Nephron (organoid): ENCODE measurements around the gene FBXL7.
A peak's percentile ranks its signal among the peaks of the same experiment; 100 is the strongest.

Source experiments
- H3K27ac Mint-ChIP-seq, 3 experiments: 2 replicates each; pipeline ENCODE4 v1.8.0; 2020; ENCODE audit warnings: mixed read lengths in 3 of 3, mild to moderate bottlenecking in 2 of 3, moderate library complexity in 1 of 3
- H3K27me3 Mint-ChIP-seq: 2 replicates; pipeline ENCODE4 v1.8.0; 2021; ENCODE audit warnings: low read depth, mild to moderate bottlenecking, moderate library complexity, mixed read lengths
- H3K36me3 Mint-ChIP-seq: 2 replicates; pipeline ENCODE4 v1.8.0; 2020; ENCODE audit warnings: low read depth, mixed read lengths
- H3K4me1 Mint-ChIP-seq: 2 replicates; pipeline ENCODE4 v1.8.0; 2020; ENCODE audit warnings: mixed read lengths
- H3K4me3 Mint-ChIP-seq, 3 experiments: 2 replicates each; pipeline ENCODE4 v1.8.0; 2020; ENCODE audit warnings: mild to moderate bottlenecking in 3 of 3, mixed read lengths in 3 of 3, moderate library complexity in 2 of 3
- H3K9me3 Mint-ChIP-seq: 2 replicates; pipeline ENCODE4 v1.8.0; 2020; ENCODE audit warnings: mixed read lengths
- CTCF ChIP-seq, 3 experiments: fragments of 200-600 bp; sonication (generic); IDR thresholded peaks; one replicate each; pipeline ENCODE4 v1.5.0; 2021; ENCODE audit warnings: antibody characterized with exemption in 3 of 3; ENCODE audit not compliant: unreplicated experiment in 3 of 3

The FBXL7 gene

GRCh38 chr5:15899481-15899880 is 399.5 kb downstream of the FBXL7 start:
- Mint-ChIP-seq H3K4me3 (no peak overlapping the region), H3K9me3 (no peaks in the 10 kb centered on the region), H3K4me1 (peaks cover 5% of the 10 kb centered on the region), H3K27ac (no peak overlapping the region), H3K36me3 (no peaks in the 10 kb centered on the region), H3K27me3 (no peaks in the 10 kb centered on the region)
- TF ChIP-seq CTCF (IDR thresholded peaks at IDR 0.05; ENCODE audit: unreplicated experiment in 3 of 3): no peak

GRCh38 chr5:15901151-15901550 is 401.2 kb downstream of the FBXL7 start:
- no peak for TF ChIP-seq CTCF (IDR thresholded peaks at IDR 0.05; ENCODE audit: unreplicated experiment in 3 of 3)
- H3K27ac Mint-ChIP-seq: no peak overlapping the region
- H3K4me1 Mint-ChIP-seq: peaks cover 5% of the 10 kb centered on the region
- H3K4me3 Mint-ChIP-seq: no peak overlapping the region
- no peaks in the 10 kb centered on the region for H3K27me3 Mint-ChIP-seq
- no peaks in the 10 kb centered on the region for H3K36me3 Mint-ChIP-seq
- no peaks in the 10 kb centered on the region for H3K9me3 Mint-ChIP-seq

GRCh38 chr5:15902066-15902465 is 402.1 kb downstream of the FBXL7 start:
- Mint-ChIP-seq H3K4me3 (no peak overlapping the region), H3K27me3 (no peaks in the 10 kb centered on the region), H3K27ac (no peak overlapping the region), H3K4me1 (peaks cover 5% of the 10 kb centered on the region), H3K36me3 (no peaks in the 10 kb centered on the region), H3K9me3 (no peaks in the 10 kb centered on the region)
- TF ChIP-seq CTCF (IDR thresholded peaks at IDR 0.05; ENCODE audit: unreplicated experiment in 3 of 3): no peak

GRCh38 chr5:15904899-15905830 is 405.2 kb downstream of the FBXL7 start:
- Mint-ChIP-seq H3K4me1 (peaks cover 5% of the 10 kb centered on the region), H3K27ac (no peak overlapping the region), H3K9me3 (no peaks in the 10 kb centered on the region), H3K4me3 (no peak overlapping the region), H3K36me3 (no peaks in the 10 kb centered on the region), H3K27me3 (no peaks in the 10 kb centered on the region)
- no peak for TF ChIP-seq CTCF (IDR thresholded peaks at IDR 0.05; ENCODE audit: unreplicated experiment in 3 of 3)

- Mint-ChIP-seq H3K4me3 (peak overlapping the region in 2 of 3 experiments; percentile 28 to 59), H3K4me1 (peaks cover 24% of the 10 kb centered on the region), H3K36me3 (peaks cover 4% of the 10 kb centered on the region), H3K9me3 (peaks cover 5% of the 10 kb centered on the region), H3K27me3 (no peaks in the 10 kb centered on the region), H3K27ac (peak overlapping the region; percentile 81 to 88 (median 82))
- TF ChIP-seq CTCF (IDR thresholded peaks at IDR 0.05; ENCODE audit: unreplicated experiment in 3 of 3): no peak
Observed at GRCh38 chr5:15914638-15915037, 414.7 kb downstream of the FBXL7 start.

- H3K27ac Mint-ChIP-seq: no peak overlapping the region
- H3K4me3 Mint-ChIP-seq: no peak overlapping the region
- no peaks in the 10 kb centered on the region for H3K9me3 Mint-ChIP-seq
- no peak for TF ChIP-seq CTCF (IDR thresholded peaks at IDR 0.05; ENCODE audit: unreplicated experiment in 3 of 3)
- peaks cover 27% of the 10 kb centered on the region for H3K4me1 Mint-ChIP-seq
- no peaks in the 10 kb centered on the region for H3K27me3 Mint-ChIP-seq
- peaks cover 15% of the 10 kb centered on the region for H3K36me3 Mint-ChIP-seq
Observed at GRCh38 chr5:15926586-15926985, 426.6 kb downstream of the FBXL7 start.
